GM18861 (cell line): ENCODE data around the gene DCLK1.

ENCODE experiments used
- ATAC-seq: cut with Tn5 transposase; IDR thresholded peaks from one replicate; pipeline ENCODE4 v1.9.1; 2021; ENCODE audit not compliant: unreplicated experiment

Gene DCLK1

GRCh38 chr13:35909837-35910540, 221.2 kb downstream of the DCLK1 start:
- ATAC-seq, result no peak

DNA sequence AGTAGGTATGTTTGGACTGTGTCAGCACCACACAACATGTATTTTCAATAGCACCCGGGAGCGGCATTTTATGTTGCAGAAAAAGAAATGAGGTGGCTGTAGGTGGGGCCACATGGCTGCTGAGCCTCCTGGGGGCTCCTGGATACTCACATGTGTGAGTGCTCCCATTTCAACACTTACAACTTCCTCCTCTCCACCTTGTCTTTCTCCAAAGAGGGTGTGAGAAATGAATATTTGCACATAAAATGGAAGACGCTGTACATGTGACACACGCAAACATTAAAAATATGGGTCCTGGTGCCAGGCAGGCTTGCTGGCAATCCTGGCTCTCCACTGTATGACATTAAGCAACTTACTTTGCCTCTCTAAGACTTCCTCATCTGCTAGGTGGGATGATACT, 222.1 kb downstream of the DCLK1 start:
- ATAC-seq, result no peak

DNA sequence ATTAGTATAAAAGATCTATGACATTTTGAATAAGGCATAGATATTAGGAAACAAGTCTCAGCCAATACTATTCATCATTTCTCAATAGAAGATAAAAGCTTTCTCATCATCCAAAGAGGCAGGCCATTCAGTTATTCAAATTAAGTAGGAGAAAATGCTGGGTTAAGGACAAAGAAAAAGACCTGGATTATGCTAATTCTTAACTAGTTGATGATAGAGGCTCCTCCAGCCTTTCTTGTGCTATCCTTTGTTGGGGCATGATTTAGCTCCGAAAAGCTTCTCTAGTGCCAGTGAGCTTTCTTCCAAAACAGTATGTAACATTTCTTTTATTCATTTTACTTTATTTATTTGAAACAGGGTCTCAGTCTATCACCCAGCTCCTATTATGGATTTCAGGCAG, 223.0 kb downstream of the DCLK1 start:
- ATAC-seq, result no peak

DNA sequence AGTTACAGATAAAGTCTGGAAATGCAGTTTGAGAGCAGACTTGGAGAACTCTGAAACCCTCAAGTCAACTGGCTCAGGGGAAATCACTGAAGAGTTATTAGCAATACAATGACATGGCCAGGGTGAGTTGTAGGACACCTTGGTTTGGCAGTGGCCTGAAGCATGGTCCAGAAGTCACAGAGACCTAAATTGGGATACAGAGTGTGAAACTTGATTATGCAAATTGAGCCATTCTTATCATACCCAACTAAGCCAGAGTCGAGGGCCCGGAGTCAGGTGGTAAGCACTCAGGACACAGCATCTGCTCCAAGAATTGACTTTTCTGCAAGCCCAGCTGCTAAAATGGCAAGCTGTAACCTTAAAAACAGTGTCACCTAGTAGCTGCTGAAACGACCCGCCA, 224.5 kb downstream of the DCLK1 start:
- ATAC-seq, result no peak

DNA sequence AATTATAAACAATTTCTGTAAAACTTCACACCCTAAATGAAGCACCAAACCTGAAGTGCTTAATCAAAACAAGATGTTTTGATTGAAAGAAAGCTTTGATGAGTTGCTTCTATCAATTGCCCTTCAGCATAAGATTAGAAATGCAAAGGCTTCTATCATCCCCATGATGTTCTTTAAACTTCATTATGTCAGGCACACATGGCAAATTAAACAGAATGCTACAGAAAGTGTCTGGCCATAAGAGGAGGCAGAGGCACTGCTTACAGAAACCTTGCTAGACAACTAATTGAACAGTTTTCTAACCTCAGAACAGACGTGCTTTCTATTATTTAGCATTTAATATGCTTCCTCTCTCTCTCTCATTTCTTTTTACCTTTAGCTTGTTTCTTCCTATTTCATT, 228.1 kb downstream of the DCLK1 start:
- ATAC-seq, result no peak

DNA sequence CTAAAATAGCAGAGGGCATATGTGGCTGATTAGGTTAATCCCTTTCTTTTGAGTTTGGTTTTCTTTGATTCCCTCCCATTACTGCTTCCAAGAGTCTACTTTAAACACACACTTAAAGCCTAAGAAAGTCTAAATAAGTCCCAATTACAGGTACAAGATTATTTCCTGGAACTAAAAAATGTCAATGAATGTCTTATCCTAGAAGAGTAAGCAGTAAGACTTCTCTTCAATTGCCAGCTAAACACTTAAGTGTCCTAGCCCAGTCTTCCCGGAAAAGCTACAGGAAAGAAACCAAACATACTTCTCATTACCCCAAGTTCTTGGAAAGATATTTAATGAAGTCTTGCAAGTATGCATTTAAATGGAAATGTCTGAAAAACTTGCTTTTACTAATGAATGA, 233.1 kb downstream of the DCLK1 start:
- no peak for ATAC-seq

GRCh38 chr13:35894636-35895035, 236.5 kb downstream of the DCLK1 start:
- no peak for ATAC-seq

DNA sequence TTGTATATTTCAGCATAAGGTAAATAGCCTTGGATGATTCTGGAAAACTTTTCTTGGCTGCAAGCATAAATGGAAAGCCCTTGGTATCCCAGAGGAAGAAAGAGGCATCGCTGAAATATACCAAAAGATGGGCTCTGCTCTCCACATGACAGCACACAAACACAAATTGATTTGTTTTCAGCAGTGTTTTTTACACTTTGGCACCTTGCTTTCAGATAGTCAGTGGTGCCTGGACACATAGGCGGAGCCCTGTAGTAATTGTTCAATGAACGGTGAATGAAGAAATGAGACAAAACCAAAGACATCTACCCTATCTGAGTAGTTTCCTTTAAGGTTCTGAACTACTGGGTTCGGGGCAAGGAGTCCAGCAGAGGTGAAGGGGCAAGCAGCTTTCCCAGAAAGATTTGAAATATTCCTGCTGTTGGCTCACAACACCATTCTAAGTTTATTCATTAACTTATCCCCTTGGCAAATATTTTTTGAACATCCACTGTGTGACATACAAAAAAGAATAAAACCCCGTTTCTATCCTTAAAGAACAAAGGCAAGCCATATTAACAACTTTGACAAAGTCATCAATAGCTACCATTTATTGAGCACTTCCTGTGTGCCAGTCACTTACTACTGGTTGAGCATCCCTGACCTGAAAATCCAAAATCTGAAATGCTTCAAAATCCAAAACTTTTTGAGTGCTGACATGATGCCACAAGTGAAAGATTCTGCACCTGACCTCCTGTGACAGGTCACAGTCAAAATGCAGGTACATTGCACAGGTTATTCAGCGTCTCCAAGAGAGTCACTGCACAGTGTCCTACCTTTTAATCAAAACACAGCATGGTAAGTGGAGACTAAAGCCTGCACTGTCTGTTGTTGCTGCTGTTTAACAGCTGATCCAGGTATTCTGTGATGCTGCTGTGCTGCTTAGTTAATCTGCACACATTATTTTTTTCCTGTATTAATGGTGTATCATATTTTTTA, 238.1 kb downstream of the DCLK1 start:
- ATAC-seq, result no peak

GRCh38 chr13:35891507-35892441, 239.4 kb downstream of the DCLK1 start:
- ATAC-seq, result no peak

DNA sequence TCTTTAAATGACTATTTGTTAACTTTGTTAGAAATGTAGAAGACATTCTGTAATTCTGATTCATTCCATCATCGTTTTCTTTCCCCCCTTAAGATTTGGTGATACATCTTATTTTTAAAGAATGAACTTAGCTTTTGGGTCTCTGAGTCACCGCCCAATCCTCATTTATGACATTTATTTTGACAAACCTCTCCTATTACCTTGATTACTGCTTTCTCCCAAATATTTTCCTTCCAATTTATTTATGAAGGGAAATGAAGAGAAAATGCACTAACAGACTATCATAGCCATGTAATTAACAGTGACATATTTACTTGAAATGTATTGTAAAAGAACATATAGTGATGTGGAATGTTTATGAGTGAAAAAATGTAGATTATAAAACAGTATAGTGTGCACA, 241.6 kb downstream of the DCLK1 start:
- ATAC-seq, result no peak

- no peak for ATAC-seq
These were observed 242.2 kb downstream of the DCLK1 start for GRCh38 chr13:35888981-35889380.

DNA sequence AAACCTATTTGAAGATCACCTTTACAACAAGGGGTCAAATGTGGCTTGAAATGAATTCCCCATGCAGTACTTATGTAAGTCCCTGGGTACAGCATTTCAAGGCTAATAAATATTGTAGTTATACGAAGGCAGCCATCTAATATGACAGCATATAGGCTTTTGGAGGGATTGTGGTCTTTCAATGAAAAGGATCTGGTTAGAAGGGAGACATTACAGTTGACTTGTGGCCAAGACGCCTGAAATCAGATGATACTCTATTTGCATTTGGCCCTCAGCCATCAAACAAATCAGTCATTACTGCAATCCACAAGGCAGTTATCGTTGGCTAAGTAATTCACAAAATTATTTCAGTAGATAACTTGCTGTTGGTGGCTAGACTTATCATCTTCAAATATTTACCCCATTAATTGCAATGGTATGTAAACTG, 242.7 kb downstream of the DCLK1 start:
- no peak for ATAC-seq

GRCh38 chr13:35887115-35887666, 244.0 kb downstream of the DCLK1 start:
- no peak for ATAC-seq

- no peak for ATAC-seq
These were observed 244.7 kb downstream of the DCLK1 start for GRCh38 chr13:35886332-35887114.

GRCh38 chr13:35884211-35884760, 246.9 kb downstream of the DCLK1 start:
- no peak for ATAC-seq

DNA sequence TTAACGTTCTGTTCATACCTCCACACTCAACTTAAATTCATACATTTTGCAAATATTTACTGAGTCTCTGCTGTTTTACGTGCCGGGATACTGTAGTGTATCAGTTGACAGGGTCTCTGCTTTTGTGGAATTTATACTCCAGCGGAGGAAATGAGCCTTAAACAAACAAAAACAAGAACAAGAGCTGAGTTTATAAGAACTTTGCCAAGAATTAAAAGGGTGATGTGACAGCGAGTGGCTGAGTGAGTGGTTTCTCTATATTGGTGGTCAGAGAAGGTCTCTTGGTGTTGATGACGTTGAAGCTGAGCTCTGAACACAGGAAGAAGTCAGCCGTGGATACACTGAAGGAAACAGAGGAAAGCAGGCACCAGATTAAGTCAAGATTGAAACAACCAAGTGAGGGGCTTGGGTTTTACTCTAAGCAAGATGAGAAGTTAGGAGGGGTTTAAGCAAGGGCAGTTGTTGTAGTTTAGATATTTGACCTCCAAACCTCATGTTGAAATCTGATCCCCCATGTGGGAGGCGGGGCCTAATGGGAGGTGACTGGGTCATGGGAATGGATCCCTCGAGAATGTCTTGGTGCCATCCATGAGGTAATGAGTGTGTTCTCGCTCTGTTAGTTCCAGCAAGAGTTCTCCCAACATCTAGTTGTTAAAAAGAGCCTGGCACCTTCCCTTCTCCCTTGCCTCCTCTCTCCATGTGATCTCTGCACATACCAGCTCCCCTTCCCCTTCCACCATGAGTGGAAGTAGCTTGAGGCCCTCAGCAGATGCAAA, 248.3 kb downstream of the DCLK1 start:
- no peak for ATAC-seq

- no peak for ATAC-seq
These were observed 249.8 kb downstream of the DCLK1 start for GRCh38 chr13:35881360-35881759.

- ATAC-seq, result no peak
These were observed 252.1 kb downstream of the DCLK1 start for GRCh38 chr13:35879111-35879510.

DNA sequence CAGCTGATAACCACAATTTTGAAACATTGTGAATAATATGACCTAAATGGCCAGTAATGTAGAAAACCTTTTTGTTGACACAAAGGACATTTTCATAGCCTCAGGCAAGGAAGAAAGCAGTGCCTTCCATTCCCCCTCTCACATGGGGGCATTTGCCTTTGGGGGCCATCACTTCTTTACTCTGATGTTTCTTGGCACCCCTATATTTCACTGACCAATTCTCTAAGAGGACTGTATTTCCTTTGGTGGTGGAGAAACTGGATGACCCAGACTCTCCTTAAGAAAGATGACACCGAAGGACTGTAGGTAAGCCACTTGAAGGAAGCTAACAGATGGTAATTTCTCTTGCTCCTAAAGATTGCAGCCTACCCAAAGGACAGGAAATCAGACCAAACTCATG, 254.6 kb downstream of the DCLK1 start:
- no peak for ATAC-seq
